Measurements from ENCODE around the gene ORM1.
"Not testable (repeated sequence)": the region's sequence is repeated elsewhere in the genome, so short reads cannot be mapped to it uniquely, and the experiment has no call there.

Gene ORM1

DNA sequence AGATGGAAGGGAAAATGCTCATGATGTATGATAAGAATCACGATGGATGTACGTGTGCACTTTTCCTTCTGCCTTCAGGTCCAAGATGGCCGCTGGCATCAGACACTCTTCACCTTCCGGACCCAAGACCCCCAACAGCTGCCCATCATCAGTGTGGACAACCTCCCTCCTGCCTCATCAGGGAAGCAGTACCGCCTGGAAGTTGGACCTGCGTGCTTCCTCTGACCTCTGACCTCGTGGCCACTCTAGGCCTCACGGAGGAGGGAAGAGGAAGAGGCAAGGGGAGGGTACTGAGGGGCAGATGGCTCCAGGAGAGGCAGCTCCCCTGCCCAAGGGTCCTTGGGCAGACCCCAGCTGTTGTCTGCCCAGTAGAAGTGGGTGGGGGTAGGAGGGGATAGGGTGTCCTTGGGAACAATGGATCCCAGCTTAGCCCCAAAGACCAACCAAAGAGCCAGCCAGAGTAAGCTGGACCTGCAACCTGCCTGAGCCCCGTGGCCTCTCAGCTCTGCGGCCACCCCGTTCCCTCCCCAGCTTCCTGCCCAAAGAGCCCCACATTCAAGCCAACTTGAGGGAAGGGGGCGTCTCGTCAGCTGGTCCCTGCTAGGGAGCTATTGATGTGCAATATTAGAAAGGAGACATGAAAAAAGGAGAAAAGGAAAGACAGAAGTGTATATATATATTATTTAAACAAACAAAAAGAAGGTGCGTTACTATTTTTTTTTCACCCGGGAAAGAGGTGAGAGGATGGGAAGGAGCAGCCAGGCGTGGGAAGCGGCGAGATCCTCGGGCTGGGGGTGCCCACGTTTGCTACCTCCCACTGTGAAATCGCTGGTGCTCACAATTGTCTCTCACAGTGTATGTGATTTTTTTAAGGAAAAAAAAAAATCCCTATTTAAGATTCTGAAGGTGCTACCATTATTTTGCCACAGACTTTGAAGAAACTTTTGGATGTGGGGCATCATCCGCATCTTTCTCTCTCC is 12.1 kb upstream of the ORM1 start:
- DNase-seq = no peak

- no peak for DNase-seq
Observed at GRCh38 chr9:114311571-114312512, 11.1 kb upstream of the ORM1 start.

DNA sequence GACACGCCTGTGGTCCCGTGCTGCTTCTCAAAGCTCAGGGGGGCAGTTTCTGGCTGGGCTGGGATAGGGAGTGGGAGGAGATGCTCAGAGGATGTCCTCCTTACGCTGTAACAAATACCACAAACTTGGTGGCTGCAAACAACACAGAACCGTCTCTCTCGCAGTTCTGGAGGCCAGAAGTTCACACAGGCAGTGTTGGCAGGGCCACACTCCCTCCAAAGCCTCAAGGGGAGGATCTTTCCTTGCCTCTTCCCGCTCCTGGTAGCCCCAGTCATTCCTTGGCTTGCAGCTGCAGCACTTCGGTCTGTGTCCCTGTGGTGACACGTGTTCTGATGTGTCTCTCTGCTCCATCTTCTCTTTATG is 10.4 kb upstream of the ORM1 start:
- DNase-seq = no peak

DNA sequence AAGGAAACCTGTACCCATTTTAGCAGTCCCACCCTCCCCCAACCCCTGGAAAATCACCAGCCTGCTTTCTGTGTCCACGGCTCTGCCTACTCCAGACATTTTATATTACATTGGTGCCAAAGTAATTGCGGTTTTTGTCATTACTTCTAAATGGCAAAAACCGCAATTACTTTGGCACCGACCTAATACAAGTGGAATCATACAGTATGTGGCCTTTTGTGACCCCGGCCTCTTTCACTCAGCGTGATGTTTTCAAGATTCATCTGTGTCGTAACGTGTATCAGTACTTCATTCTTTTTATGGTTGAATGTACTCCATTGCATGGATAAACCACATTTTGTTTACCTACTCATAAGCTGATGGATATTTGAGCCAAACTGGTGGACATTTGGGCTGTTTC is 9.7 kb upstream of the ORM1 start:
- DNase-seq = no peak

GRCh38 chr9:114314256-114314867 is 8.5 kb upstream of the ORM1 start:
- no peak for DNase-seq

- no peak for DNase-seq
Observed at GRCh38 chr9:114314881-114315722, 7.8 kb upstream of the ORM1 start.

GRCh38 chr9:114315723-114316363 is 7.1 kb upstream of the ORM1 start:
- no peak for DNase-seq

- DNase-seq = no peak
Observed at GRCh38 chr9:114316605-114317230, 6.2 kb upstream of the ORM1 start.

- no peak for DNase-seq
Observed at GRCh38 chr9:114317665-114318357, 5.1 kb upstream of the ORM1 start.

GRCh38 chr9:114318416-114318815 is 4.5 kb upstream of the ORM1 start:
- DNase-seq = no peak

GRCh38 chr9:114319147-114319546 is 3.8 kb upstream of the ORM1 start:
- no peak for DNase-seq

DNA sequence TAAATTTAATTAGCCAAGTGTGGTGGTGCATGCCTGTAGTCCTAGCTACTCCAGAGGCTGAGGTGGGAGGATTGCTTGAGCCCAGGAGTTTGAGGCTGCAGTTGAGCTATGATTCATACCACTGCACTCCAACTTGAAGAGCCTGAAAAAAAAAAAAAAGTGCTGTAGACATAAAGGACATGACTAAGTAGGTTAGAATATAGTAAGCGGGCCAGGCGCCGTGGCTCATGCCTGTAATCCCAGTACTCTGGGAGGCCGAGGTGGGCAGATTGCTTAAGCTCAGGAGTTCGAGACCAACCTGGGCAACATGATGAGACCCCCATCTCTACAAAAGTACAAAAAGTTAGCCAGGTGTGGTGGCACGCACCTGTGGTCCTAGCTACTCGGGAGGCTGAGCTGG is 2.2 kb upstream of the ORM1 start:
- DNase-seq = peak; percentile 76

GRCh38 chr9:114321759-114322158 is 1.1 kb upstream of the ORM1 start:
- DNase-seq = peak; percentile 69

- DNase-seq = peak; percentile 30
Observed at GRCh38 chr9:114322160-114322818, 609 bp upstream of the ORM1 start.

- not testable (repeated sequence) for DNase-seq
Observed at GRCh38 chr9:114323849-114324248, 951 bp downstream of the ORM1 start.

- DNase-seq = no peak
Observed at GRCh38 chr9:114324492-114324891, 1.6 kb downstream of the ORM1 start.

GRCh38 chr9:114324965-114325364 is 2.1 kb downstream of the ORM1 start:
- not testable (repeated sequence) for DNase-seq

DNA sequence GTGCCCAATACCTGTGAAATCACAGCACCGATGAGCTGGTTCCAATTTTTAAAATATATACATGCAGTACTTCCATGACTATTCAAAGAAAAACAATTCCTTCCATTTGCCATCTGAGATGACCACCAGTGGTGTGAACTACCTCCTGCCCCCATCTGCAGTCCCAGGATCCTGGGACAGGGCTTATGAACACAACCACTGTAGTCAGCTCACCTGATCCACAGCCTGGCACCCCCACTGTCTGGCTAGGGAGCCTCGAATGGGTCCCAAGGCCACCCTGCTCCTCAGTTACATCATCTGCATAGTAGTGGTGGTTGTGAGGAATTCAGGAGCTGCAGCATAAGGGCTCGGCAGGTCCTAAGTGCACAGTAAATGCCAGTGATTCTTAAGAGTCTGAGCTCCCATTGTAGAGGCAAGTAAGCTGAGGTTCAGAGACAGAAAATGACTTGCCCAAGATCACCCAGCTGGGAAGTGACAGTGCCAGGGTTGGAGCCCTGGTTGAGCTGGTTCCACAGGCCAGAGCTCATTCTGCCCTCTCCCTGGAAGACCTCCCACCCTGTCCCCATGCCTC is 2.9 kb downstream of the ORM1 start:
- DNase-seq = not testable (repeated sequence)

DNA sequence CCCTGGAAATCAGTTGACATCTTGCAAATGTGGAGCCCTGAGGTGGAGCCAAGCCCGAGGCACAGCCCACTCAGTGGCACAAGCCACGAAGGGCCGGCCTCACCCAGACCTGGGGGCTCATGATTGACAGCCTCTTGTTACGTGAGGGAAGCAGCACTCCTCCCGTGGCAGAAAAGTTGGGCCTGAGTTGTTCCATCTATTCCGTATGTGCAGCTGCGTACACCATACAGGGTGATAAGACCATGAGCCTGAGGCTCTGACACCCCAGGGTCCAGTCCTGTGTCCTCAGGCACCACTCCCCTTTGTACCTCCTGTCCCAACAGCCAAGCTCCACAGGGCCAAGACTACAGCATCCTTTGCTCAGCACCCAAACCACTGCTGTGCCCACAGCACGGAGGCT is 4.9 kb downstream of the ORM1 start:
- no peak for DNase-seq
